HepG2 (cell line): ENCODE measurements around the gene C16orf86. TPM values are rescaled to one million over a fixed set of nuclear protein-coding genes. Genes with fewer than 3 reads are reported as not detected.

Source experiments
- ATAC-seq: fragments of 200-7000 bp; cut with Tn5 transposase; 3 replicates; pipeline ENCODE4 v1.9.1; 2020; ENCODE audit warnings: mild to moderate bottlenecking, moderate library complexity
- BruUV-seq: library from RNA; stranded (reverse); fragments of 400-500 nt; replicated peaks from 2 replicates; lab custom pipeline; 2021; lab: Mats Ljungman, UMichigan
- CTCF ChIA-PET: fragments of 300-600 bp; formaldehyde crosslinking; extraction: SDS; loops from one replicate; lab custom pipeline; 2021; ENCODE audit warnings: low total read pairs, inconsistent platforms, low intra/inter-chr PET ratio; lab: Yijun Ruan, JAX
- POLR2A ChIA-PET: fragments of 350-600 bp; sonication (Branson Sonifier 250); formaldehyde crosslinking; loops from one replicate; lab custom pipeline; 2020; ENCODE audit warnings: antibody characterized with exemption, inconsistent platforms; lab: Yijun Ruan, JAX
- DNase-seq: peaks from one replicate; pipeline ENCODE4 v3.0.0-alpha.2; 2015; ENCODE audit warnings: low spot score
- FAIRE-seq: peaks from 3 replicates; lab custom pipeline; 2011; peaks lifted over from hg19 to GRCh38; lab: Jason Lieb, UNC
- H2AFZ ChIP-seq: one replicate; pipeline ENCODE4 v1.6.1; 2011; ENCODE audit warnings: low read length, inconsistent platforms
- H3K27ac ChIP-seq: fragments of 300-600 bp; 3 replicates; pipeline ENCODE4 v1.8.0; 2011; ENCODE audit warnings: mixed run types, mild to moderate bottlenecking, mixed read lengths, low read length, inconsistent platforms; ENCODE audit not compliant: insufficient read depth; ENCODE audit errors: extremely low read length
- H3K27me3 ChIP-seq, 2 experiments: fragments of 200-600 bp in 1 of 2; 2 replicates in 1 of 2; 3 replicates in 1 of 2; pipeline versions ENCODE4 v1.6.0 to v1.8.0; 2011; ENCODE audit warnings: low read length in 2 of 2, mild to moderate bottlenecking in 2 of 2, moderate library complexity in 2 of 2, inconsistent platforms in 1 of 2; ENCODE audit not compliant: insufficient read depth in 2 of 2, control insufficient read depth in 1 of 2
- H3K36me3 ChIP-seq, 2 experiments: fragments of 200-600 bp in 1 of 2; replicated peaks in 1 of 2; 2 replicates in 1 of 2; 3 replicates in 1 of 2; pipeline versions ENCODE4 v1.5.1 to v1.8.0; 2011; ENCODE audit warnings: low read length in 2 of 2, inconsistent platforms in 1 of 2; ENCODE audit not compliant: insufficient read depth in 2 of 2, control insufficient read depth in 1 of 2
- H3K4me1 ChIP-seq: 2 replicates; pipeline ENCODE4 v1.5.1; 2012; ENCODE audit warnings: low read length, inconsistent platforms; ENCODE audit not compliant: insufficient read depth
- H3K4me2 ChIP-seq: 2 replicates; pipeline ENCODE4 v1.6.0; 2011; ENCODE audit warnings: low read depth, low read length, inconsistent platforms
- H3K4me3 ChIP-seq, 3 experiments: fragments of 200-600 bp in 1 of 3; sonication (generic), shearing (Covaris generic) in 1 of 3; replicated peaks in 1 of 3; 2 replicates each; pipeline ENCODE4 v1.5.1; 2011 to 2016; ENCODE audit warnings: low read length in 3 of 3, inconsistent platforms in 2 of 3, low read depth in 2 of 3, mild to moderate bottlenecking in 2 of 3, control low read depth in 1 of 3, mixed read lengths in 1 of 3; ENCODE audit not compliant: insufficient read depth in 1 of 3
- H3K79me2 ChIP-seq: one replicate; pipeline ENCODE4 v1.6.1; 2011; ENCODE audit warnings: low read length, inconsistent platforms; ENCODE audit not compliant: insufficient read depth
- H3K9ac ChIP-seq: 2 replicates; pipeline ENCODE4 v1.6.0; 2011; ENCODE audit warnings: mild to moderate bottlenecking, low read depth, low read length, inconsistent platforms; ENCODE audit not compliant: insufficient read depth
- H3K9me3 ChIP-seq: 2 replicates; pipeline ENCODE4 v1.5.1; 2012; ENCODE audit warnings: mild to moderate bottlenecking, low read length
- H4K20me1 ChIP-seq: 2 replicates; pipeline ENCODE4 v1.6.0; 2011; ENCODE audit warnings: inconsistent platforms, mild to moderate bottlenecking, low read length, moderate library complexity; ENCODE audit not compliant: insufficient read depth
- FOXC1 ChIP-seq: sonication (generic); formaldehyde crosslinking; IDR thresholded peaks from 2 replicates; pipeline ENCODE4 v1.8.0; 2022; ENCODE audit warnings: mild to moderate bottlenecking, missing genetic modification reagents, borderline replicate concordance
- HOXA9 ChIP-seq: sonication (generic); formaldehyde crosslinking; IDR thresholded peaks from 2 replicates; pipeline ENCODE4 v1.8.1; 2022; ENCODE audit warnings: missing genetic modification reagents, mild to moderate bottlenecking, moderate library complexity, borderline replicate concordance
- NONO ChIP-seq, 2 experiments: fragments of 450-650 bp in 1 of 2; sonication (generic) in 1 of 2; formaldehyde crosslinking in 1 of 2; IDR thresholded peaks in 1 of 2; conservative IDR thresholded peaks in 1 of 2; 2 replicates each; pipeline versions ENCODE4 v1.6.1 to v1.8.0; 2017 to 2022; ENCODE audit warnings: mild to moderate bottlenecking in 1 of 2, missing genetic modification reagents in 1 of 2, moderate library complexity in 1 of 2
- PHF8 ChIP-seq: sonication (generic); formaldehyde crosslinking; IDR thresholded peaks from 2 replicates; pipeline ENCODE4 v1.5.0; 2020; ENCODE audit warnings: missing genetic modification reagents
- SALL1 ChIP-seq: sonication (generic); formaldehyde crosslinking; IDR thresholded peaks from 2 replicates; pipeline ENCODE4 v1.8.0; 2022; ENCODE audit warnings: mild to moderate bottlenecking, missing genetic modification reagents
- SNAI1 ChIP-seq: sonication (generic); formaldehyde crosslinking; IDR thresholded peaks from 2 replicates; pipeline ENCODE4 v1.5.0; 2020; ENCODE audit warnings: mild to moderate bottlenecking, missing genetic modification reagents, borderline replicate concordance
- SNRNP70 ChIP-seq: fragments of 200-400 bp; formaldehyde crosslinking; IDR thresholded peaks from 2 replicates; pipeline ENCODE4 v1.6.1; 2017; ENCODE audit warnings: mild to moderate bottlenecking, low read depth, low read length, moderate library complexity
- ZBTB38 ChIP-seq: sonication (generic); formaldehyde crosslinking; IDR thresholded peaks from 2 replicates; pipeline ENCODE4 v1.5.1; 2020; ENCODE audit warnings: mild to moderate bottlenecking, missing genetic modification reagents
- WGBS: methylation state at CpG from one replicate; pipeline ENCODE4 v1.1.6; 2017; ENCODE audit warnings: low lambda C conversion rate; 5-methylcytosine and 5-hydroxymethylcytosine counted together
- in situ Hi-C: cut with HindIII; loops from 2 replicates; pipeline ENCODE4 v1.10.0; 2017; ENCODE audit warnings: low pct_unique_long_range_greater_than_20kb; ENCODE audit not compliant: extremely low pct_ligation_motif_present
- intact Hi-C: fragments of 100-400 bp; cut with micrococcal nuclease; formaldehyde crosslinking; loops from one replicate; pipeline ENCODE4 v1.10.0; 2022; ENCODE audit not compliant: unreplicated experiment
- polyA plus RNA-seq, 8 experiments: library from polyadenylated mRNA; depleted of rRNA in 3 of 8; stranded (reverse) in 7 of 8; unstranded in 1 of 8; fragments of >200 nt; fragmentation: Illumina TruSeq in 4 of 8; extraction: Trizol in 4 of 8; gene quantifications; 2 replicates each; pipeline versions ENCODE4 v1.2.1 to v1.2.3, GENCODE V29; 2011 to 2016; ENCODE audit warnings: low read depth in 4 of 8, missing spikeins in 1 of 8, mixed read lengths in 1 of 8; ENCODE audit not compliant: insufficient read depth in 1 of 8
- total RNA-seq, 5 experiments: library from RNA; depleted of rRNA; stranded (reverse); fragments of >200 nt; fragmentation: Illumina TruSeq; extraction: Trizol; gene quantifications; 2 replicates each; pipeline ENCODE4 v1.2.3, GENCODE V29; 2016; ENCODE audit warnings: low read depth in 1 of 5
- TF ChIP-seq, protein P1 (sequence below): sonication (generic); formaldehyde crosslinking; IDR thresholded peaks from 2 replicates; pipeline ENCODE4 v1.5.0; 2020; ENCODE audit warnings: mild to moderate bottlenecking, missing genetic modification reagents, moderate library complexity
- TF ChIP-seq, protein P2 (sequence below): sonication (generic); formaldehyde crosslinking; IDR thresholded peaks from 2 replicates; pipeline ENCODE4 v1.5.0; 2020; ENCODE audit warnings: mild to moderate bottlenecking, missing genetic modification reagents, borderline replicate concordance
- TF ChIP-seq, protein P3 (sequence below): sonication (generic); formaldehyde crosslinking; IDR thresholded peaks from 2 replicates; pipeline ENCODE4 v1.4.0; 2020; ENCODE audit warnings: mild to moderate bottlenecking, missing genetic modification reagents, borderline replicate concordance
- TF ChIP-seq, protein P4 (sequence below): IDR thresholded peaks from 2 replicates; pipeline ENCODE4 v1.6.1; 2016

The C16orf86 gene
- total and polyA plus RNA-seq, 2 of the 13 experiments (the other 11 are each of a cell fraction or from before 2014, with no cell fraction given), result 1.5 to 3.1 TPM

DNA sequence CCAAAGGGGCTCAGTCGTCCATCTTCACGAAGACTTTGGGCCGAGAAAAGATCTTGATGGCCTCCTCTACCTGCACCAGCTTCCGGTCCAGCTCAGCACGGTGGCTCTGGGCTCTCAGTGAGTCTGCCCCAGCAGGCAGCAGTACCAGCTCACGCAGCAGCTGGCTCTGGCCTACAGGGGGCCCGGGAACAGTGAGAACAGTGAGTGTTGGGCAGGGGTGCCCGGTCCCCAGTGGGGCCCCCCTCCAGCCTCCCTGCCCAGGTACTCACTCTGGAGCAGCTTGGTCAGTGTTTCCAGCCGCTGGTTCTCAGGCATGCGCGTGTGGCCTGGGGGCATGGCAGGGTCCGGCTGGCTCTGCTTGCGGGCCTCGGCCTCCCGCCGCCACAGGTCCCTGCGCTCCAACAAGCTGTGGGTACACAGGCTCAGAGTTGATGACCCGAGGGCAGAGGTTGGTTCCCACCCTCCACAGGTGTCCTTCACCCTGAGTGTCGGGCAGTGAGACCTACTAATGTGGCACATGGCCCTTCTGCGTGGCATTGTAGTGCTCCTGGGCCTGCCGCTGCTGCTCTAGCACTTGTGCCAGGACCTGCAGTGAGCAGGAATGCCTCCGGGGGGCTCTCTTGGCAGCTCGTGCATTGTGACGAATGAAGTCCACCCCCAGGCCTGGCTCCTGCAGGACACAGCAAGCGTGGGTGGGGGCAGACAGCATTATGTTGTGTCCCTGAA, 3.3 kb upstream of the C16orf86 start:
- in situ Hi-C loops, result loop anchor here (10.0 kb wide), 1 partner anchor 271 kb away; the partner anchor contains the start of genes CTRL and PSMB10
- no peak for FAIRE-seq
- no peak for ATAC-seq
- DNase-seq, result no peak
- ChIA-PET POLR2A (interaction anchor here (1.5 kb wide), 1 partner anchor 136 kb away, joined by 4 read pairs; no protein-coding TSS in a partner anchor), CTCF (interaction anchor here (0.9 kb wide), 1 partner anchor 142 kb away, joined by 3 read pairs; no protein-coding TSS in a partner anchor)
- Histone ChIP-seq H3K79me2 (peaks cover 11% of the 10 kb centered on the region), H3K36me3 (peaks cover 1 to 8% of the 10 kb centered on the region in 2 experiments; a peak in 3 of 5 replicates), H2AFZ (no peak overlapping the region), H3K9me3 (no peaks in the 10 kb centered on the region), H4K20me1 (0 out of 2 replicates have a peak, but pooled peaks cover 3% of the 10 kb centered on the region), H3K9ac (no peak overlapping the region), H3K4me2 (no peak overlapping the region), H3K4me3 (no peak overlapping the region), H3K27me3 (no peaks in the 10 kb centered on the region; a peak in 1 of 5 replicates), H3K4me1 (peaks cover 37% of the 10 kb centered on the region), H3K27ac (no peak overlapping the region)
- BruUV-seq, result no TSS peak
- WGBS, result 75% methylated on average over 11 of the region's 25 CpGs
- intact Hi-C loops, result no loop called here
- TF ChIP-seq, protein P1, sequence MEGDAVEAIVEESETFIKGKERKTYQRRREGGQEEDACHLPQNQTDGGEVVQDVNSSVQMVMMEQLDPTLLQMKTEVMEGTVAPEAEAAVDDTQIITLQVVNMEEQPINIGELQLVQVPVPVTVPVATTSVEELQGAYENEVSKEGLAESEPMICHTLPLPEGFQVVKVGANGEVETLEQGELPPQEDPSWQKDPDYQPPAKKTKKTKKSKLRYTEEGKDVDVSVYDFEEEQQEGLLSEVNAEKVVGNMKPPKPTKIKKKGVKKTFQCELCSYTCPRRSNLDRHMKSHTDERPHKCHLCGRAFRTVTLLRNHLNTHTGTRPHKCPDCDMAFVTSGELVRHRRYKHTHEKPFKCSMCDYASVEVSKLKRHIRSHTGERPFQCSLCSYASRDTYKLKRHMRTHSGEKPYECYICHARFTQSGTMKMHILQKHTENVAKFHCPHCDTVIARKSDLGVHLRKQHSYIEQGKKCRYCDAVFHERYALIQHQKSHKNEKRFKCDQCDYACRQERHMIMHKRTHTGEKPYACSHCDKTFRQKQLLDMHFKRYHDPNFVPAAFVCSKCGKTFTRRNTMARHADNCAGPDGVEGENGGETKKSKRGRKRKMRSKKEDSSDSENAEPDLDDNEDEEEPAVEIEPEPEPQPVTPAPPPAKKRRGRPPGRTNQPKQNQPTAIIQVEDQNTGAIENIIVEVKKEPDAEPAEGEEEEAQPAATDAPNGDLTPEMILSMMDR (CRISPR knock-in tag), result peak; percentile 46
- TF ChIP-seq PHF8 (no peak), SALL1 (CRISPR knock-in tag) (no peak), HOXA9 (0 out of 2 replicates have a peak, but pooled peaks have one; percentile 38), ZBTB38 (0 out of 2 replicates have a peak, but pooled peaks have one; percentile 38), FOXC1 (CRISPR knock-in tag) (no peak), NONO (IDR thresholded peaks at IDR 0.05) (no peak), NONO (CRISPR knock-in tag; conservative IDR thresholded peaks at IDR 0.05) (0 out of 2 replicates have a peak, but pooled peaks have one; percentile 34), SNRNP70 (no peak), SNAI1 (CRISPR knock-in tag) (no peak)
- TF ChIP-seq, protein P2, sequence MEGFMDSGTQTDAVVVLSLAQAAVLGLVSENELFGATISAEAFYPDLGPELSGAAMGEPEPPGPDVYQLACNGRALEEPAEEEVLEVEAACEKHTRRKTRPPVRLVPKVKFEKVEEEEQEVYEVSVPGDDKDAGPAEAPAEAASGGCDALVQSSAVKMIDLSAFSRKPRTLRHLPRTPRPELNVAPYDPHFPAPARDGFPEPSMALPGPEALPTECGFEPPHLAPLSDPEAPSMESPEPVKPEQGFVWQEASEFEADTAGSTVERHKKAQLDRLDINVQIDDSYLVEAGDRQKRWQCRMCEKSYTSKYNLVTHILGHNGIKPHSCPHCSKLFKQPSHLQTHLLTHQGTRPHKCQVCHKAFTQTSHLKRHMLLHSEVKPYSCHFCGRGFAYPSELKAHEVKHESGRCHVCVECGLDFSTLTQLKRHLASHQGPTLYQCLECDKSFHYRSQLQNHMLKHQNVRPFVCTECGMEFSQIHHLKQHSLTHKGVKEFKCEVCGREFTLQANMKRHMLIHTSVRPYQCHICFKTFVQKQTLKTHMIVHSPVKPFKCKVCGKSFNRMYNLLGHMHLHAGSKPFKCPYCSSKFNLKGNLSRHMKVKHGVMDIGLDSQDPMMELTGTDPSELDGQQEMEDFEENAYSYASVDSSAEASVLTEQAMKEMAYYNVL (CRISPR knock-in tag), result 0 out of 2 replicates have a peak, but pooled peaks have one; percentile 24
- TF ChIP-seq, protein P3, sequence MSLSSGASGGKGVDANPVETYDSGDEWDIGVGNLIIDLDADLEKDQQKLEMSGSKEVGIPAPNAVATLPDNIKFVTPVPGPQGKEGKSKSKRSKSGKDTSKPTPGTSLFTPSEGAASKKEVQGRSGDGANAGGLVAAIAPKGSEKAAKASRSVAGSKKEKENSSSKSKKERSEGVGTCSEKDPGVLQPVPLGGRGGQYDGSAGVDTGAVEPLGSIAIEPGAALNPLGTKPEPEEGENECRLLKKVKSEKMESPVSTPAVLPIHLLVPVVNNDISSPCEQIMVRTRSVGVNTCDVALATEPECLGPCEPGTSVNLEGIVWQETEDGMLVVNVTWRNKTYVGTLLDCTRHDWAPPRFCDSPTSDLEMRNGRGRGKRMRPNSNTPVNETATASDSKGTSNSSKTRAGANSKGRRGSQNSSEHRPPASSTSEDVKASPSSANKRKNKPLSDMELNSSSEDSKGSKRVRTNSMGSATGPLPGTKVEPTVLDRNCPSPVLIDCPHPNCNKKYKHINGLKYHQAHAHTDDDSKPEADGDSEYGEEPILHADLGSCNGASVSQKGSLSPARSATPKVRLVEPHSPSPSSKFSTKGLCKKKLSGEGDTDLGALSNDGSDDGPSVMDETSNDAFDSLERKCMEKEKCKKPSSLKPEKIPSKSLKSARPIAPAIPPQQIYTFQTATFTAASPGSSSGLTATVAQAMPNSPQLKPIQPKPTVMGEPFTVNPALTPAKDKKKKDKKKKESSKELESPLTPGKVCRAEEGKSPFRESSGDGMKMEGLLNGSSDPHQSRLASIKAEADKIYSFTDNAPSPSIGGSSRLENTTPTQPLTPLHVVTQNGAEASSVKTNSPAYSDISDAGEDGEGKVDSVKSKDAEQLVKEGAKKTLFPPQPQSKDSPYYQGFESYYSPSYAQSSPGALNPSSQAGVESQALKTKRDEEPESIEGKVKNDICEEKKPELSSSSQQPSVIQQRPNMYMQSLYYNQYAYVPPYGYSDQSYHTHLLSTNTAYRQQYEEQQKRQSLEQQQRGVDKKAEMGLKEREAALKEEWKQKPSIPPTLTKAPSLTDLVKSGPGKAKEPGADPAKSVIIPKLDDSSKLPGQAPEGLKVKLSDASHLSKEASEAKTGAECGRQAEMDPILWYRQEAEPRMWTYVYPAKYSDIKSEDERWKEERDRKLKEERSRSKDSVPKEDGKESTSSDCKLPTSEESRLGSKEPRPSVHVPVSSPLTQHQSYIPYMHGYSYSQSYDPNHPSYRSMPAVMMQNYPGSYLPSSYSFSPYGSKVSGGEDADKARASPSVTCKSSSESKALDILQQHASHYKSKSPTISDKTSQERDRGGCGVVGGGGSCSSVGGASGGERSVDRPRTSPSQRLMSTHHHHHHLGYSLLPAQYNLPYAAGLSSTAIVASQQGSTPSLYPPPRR (CRISPR knock-in tag), result 0 out of 2 replicates have a peak, but pooled peaks have one; percentile 20
- TF ChIP-seq, protein P4, sequence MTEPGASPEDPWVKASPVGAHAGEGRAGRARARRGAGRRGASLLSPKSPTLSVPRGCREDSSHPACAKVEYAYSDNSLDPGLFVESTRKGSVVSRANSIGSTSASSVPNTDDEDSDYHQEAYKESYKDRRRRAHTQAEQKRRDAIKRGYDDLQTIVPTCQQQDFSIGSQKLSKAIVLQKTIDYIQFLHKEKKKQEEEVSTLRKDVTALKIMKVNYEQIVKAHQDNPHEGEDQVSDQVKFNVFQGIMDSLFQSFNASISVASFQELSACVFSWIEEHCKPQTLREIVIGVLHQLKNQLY (CRISPR knock-in tag), result no peak
